ENCODE results near the gene TSPAN7.

The TSPAN7 gene

DNA sequence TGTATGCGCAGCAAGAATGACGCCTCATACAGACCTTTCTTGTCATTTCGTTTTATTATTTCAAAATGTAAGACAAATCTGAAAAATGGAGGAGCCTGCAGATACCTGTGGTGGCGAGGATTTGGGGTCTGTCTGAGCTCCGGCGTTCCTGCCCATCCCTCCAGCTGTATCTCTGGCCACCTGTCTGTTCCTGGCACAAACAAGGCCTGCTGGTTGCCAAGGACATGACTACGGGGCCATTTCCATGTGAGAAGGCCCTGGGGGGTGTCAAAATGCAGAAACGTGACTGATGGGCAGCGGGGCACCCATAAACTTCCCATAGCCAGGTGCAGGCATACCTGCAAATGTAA lies 591 bp upstream of the TSPAN7 start:
- H3K27me3 ChIP-seq (ENCODE audit: control insufficient read depth in 1 of 2, insufficient read depth in 2 of 2, low read length in 2 of 2): peaks cover 0 to 6% of the 10 kb centered on the region in 2 donors
- H3K9ac ChIP-seq (ENCODE audit: low read length): no peak overlapping the region
- H3K36me3 ChIP-seq (ENCODE audit: insufficient read depth, low read length): no peaks in the 10 kb centered on the region
- peak overlapping the region; percentile 27 for H3K27ac ChIP-seq (ENCODE audit: low read depth, low read length)
- H3K4me1 ChIP-seq (ENCODE audit: insufficient read depth, low read length): no peaks in the 10 kb centered on the region
- H3K4me3 ChIP-seq (ENCODE audit: low read depth in 1 of 2, low read length in 2 of 2): peak overlapping the region in 1 of 2 donors; percentile 49
- no peaks in the 10 kb centered on the region for H3K9me3 ChIP-seq (ENCODE audit: low read length)

DNA sequence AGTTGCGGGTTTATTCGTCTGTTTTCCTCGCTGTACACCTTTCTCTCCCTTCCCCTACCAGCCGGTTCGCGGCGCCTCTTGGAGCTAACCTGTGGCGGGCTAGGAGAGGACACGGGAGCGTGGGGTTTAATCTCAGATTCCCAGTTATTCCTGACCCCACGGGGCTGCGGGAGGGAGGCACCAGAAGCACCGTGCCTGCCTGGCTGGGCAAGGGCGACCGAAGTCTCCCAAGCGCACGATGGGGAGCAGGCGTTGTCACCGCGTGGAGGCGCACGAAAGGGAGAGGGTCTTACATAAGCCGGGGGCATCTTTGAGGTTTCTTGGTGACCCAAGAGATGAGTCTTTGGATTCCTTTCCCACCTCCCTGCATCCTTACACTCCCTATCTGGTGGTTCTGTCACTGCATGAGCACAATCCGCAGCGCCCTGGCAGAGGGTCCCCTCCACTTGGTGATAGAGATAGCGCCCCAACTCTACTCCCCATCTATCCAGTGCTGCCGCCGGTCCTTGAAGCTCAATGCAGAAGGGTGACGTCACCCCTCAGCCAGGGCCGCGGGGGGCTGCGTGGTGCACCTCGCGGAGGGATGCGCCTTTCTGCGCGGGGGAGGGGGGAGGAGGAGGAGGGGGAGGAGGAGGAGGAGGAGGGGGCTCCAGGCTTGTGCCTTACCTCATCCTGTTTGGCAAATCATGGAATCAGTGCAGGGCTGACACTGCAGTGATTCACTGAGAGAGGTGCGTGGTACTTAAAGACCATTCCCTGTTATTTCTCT lies 793 bp downstream of the TSPAN7 start:
- Histone ChIP-seq H3K36me3 (ENCODE audit: insufficient read depth, low read length) (no peaks in the 10 kb centered on the region), H3K4me1 (ENCODE audit: insufficient read depth, low read length) (no peaks in the 10 kb centered on the region), H3K9ac (ENCODE audit: low read length) (no peak overlapping the region), H3K9me3 (ENCODE audit: low read length) (no peaks in the 10 kb centered on the region), H3K27me3 (ENCODE audit: control insufficient read depth in 1 of 2, insufficient read depth in 2 of 2, low read length in 2 of 2) (peaks cover 0 to 6% of the 10 kb centered on the region in 2 donors), H3K27ac (ENCODE audit: low read depth, low read length) (peak overlapping the region; percentile 9), H3K4me3 (ENCODE audit: low read depth in 1 of 2, low read length in 2 of 2) (peak overlapping the region; percentile 39 to 48)

DNA sequence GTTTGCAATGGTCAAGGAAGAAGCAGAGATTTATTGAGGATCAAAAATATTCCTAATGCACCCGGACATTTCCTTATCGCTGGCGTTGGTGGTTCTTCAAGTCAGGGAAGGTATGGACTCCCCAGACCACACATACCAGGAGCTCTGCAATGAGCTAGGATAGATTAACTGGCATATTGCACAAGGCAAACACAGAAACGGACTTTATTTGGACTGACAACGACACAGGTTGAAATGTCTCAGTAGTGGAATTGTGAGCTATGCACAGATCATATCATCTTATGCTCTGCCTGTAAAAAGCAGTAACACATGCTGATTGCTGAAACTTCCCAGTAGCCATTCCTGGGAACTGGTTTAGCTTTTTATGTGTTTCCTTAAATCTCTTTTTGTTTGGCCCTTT lies 1.7 kb downstream of the TSPAN7 start:
- Histone ChIP-seq H3K4me3 (ENCODE audit: low read depth in 1 of 2, low read length in 2 of 2) (peak overlapping the region in 1 of 2 donors; percentile 39), H3K9ac (ENCODE audit: low read length) (no peak overlapping the region), H3K36me3 (ENCODE audit: insufficient read depth, low read length) (no peaks in the 10 kb centered on the region), H3K27ac (ENCODE audit: low read depth, low read length) (no peak overlapping the region), H3K9me3 (ENCODE audit: low read length) (no peaks in the 10 kb centered on the region), H3K4me1 (ENCODE audit: insufficient read depth, low read length) (no peaks in the 10 kb centered on the region), H3K27me3 (ENCODE audit: control insufficient read depth in 1 of 2, insufficient read depth in 2 of 2, low read length in 2 of 2) (peaks cover 0 to 6% of the 10 kb centered on the region in 2 donors)

DNA sequence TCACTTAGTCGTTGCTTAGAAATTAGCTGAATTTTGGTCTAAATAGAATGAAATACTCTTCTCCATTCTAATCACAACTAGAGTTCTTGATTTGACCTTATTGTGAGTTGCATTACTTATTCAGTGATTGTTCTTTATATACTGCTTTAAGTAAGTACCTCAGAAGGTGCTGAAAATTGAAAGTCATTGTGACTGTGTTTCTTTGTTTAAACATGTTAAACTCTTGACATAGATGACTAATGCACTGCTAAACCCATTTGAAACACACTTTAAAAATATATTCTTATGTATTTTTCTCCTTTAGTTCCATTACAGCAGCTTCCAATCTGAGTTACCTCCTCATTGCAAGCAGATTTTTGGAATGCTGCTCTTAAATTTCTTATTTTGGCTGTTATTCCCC lies 9.1 kb downstream of the TSPAN7 start:
- Histone ChIP-seq H3K27me3 (ENCODE audit: control insufficient read depth in 1 of 2, insufficient read depth in 2 of 2, low read length in 2 of 2) (no peaks in the 10 kb centered on the region), H3K9me3 (ENCODE audit: low read length) (no peaks in the 10 kb centered on the region), H3K36me3 (ENCODE audit: insufficient read depth, low read length) (no peaks in the 10 kb centered on the region), H3K9ac (ENCODE audit: low read length) (no peak overlapping the region), H3K4me3 (ENCODE audit: low read depth in 1 of 2, low read length in 2 of 2) (no peak overlapping the region), H3K27ac (ENCODE audit: low read depth, low read length) (no peak overlapping the region), H3K4me1 (ENCODE audit: insufficient read depth, low read length) (no peaks in the 10 kb centered on the region)

DNA sequence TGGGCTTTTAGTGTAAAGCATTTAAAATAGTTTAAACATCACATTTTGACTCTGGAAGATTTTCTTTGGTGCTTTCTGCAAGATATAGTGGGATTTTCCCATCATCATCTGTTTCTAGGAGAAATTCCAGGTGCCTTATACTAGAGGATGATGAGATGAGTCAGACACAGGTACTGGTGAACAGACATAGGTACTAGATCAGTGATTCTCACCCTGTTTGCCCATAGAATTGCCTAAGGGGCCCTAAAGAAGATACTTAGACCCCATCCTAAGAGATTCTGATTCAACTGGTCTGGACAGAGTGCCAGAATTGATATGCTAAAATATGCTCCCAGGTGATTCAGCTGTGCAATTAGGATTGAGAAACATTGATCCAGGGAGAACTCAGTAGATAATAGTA lies 9.7 kb downstream of the TSPAN7 start:
- no peaks in the 10 kb centered on the region for H3K9me3 ChIP-seq (ENCODE audit: low read length)
- no peak overlapping the region for H3K27ac ChIP-seq (ENCODE audit: low read depth, low read length)
- H3K27me3 ChIP-seq (ENCODE audit: control insufficient read depth in 1 of 2, insufficient read depth in 2 of 2, low read length in 2 of 2): no peaks in the 10 kb centered on the region
- H3K9ac ChIP-seq (ENCODE audit: low read length): no peak overlapping the region
- no peaks in the 10 kb centered on the region for H3K36me3 ChIP-seq (ENCODE audit: insufficient read depth, low read length)
- no peaks in the 10 kb centered on the region for H3K4me1 ChIP-seq (ENCODE audit: insufficient read depth, low read length)
- no peak overlapping the region for H3K4me3 ChIP-seq (ENCODE audit: low read depth in 1 of 2, low read length in 2 of 2)

DNA sequence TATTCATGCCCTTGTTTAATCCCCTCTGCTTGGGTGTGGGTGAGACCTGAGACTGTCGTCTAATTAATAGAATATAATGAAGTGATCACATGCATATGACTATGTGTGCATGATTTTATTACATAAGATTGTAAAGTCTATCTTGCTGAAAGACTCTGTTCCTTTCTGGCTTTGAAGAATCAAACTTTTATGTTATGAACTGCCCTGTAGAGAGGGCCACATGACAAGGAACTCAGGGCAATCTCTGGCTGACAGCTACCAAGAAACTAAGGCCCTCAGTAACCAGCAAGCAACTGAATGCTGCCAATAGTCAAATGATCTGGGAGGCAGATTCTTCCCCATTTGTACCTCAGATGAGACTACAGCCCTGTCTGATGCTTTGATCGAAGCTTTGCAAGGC lies 13.5 kb downstream of the TSPAN7 start:
- H3K4me1 ChIP-seq (ENCODE audit: insufficient read depth, low read length): no peaks in the 10 kb centered on the region
- no peaks in the 10 kb centered on the region for H3K36me3 ChIP-seq (ENCODE audit: insufficient read depth, low read length)
- no peak overlapping the region for H3K9ac ChIP-seq (ENCODE audit: low read length)
- H3K4me3 ChIP-seq (ENCODE audit: low read depth in 1 of 2, low read length in 2 of 2): no peak overlapping the region
- H3K9me3 ChIP-seq (ENCODE audit: low read length): no peaks in the 10 kb centered on the region
- H3K27ac ChIP-seq (ENCODE audit: low read depth, low read length): no peak overlapping the region
- no peaks in the 10 kb centered on the region for H3K27me3 ChIP-seq (ENCODE audit: control insufficient read depth in 1 of 2, insufficient read depth in 2 of 2, low read length in 2 of 2)

DNA sequence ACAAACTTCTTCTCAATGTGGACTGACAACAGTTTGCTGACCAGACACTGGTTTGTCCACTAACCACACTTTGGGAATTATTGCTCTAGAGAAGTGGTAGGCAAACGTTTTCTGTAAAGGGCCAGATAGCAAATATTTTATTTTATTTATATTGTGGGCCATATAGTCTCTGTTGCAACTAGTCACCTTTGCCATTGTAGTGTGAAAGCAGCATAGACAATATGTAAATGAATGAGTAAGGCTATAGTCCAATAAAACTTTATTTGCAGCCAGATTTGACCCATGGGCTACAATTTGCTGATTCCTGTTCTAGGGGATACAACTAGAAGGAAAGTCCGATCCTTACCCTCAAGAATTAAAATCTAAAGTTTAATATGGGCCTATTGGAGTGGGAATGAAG lies 14.5 kb downstream of the TSPAN7 start:
- H3K9me3 ChIP-seq (ENCODE audit: low read length): no peaks in the 10 kb centered on the region
- H3K36me3 ChIP-seq (ENCODE audit: insufficient read depth, low read length): no peaks in the 10 kb centered on the region
- no peaks in the 10 kb centered on the region for H3K27me3 ChIP-seq (ENCODE audit: control insufficient read depth in 1 of 2, insufficient read depth in 2 of 2, low read length in 2 of 2)
- no peak overlapping the region for H3K9ac ChIP-seq (ENCODE audit: low read length)
- no peaks in the 10 kb centered on the region for H3K4me1 ChIP-seq (ENCODE audit: insufficient read depth, low read length)
- H3K4me3 ChIP-seq (ENCODE audit: low read depth in 1 of 2, low read length in 2 of 2): no peak overlapping the region
- no peak overlapping the region for H3K27ac ChIP-seq (ENCODE audit: low read depth, low read length)

DNA sequence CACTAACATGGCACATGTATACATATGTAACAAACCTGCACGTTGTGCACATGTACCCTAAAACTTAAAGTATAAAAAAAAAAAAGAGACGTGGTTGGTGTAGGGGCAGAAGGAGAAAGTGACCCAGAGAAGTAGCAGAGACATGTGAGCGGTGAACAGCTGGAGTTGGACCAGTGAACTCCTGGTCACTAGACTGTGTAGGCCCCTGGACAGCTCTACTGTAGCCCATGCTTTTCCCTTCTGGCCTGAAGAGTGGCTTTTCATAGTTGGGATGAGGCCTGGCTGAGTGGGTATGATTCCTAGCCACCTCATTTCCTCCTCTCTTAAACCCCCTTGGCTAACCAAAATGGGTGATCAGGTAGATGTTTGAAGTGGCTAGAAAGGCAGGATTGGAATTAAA lies 16.4 kb downstream of the TSPAN7 start:
- Histone ChIP-seq H3K9me3 (ENCODE audit: low read length) (no peaks in the 10 kb centered on the region), H3K27ac (ENCODE audit: low read depth, low read length) (no peak overlapping the region), H3K27me3 (ENCODE audit: control insufficient read depth in 1 of 2, insufficient read depth in 2 of 2, low read length in 2 of 2) (no peaks in the 10 kb centered on the region), H3K36me3 (ENCODE audit: insufficient read depth, low read length) (no peaks in the 10 kb centered on the region), H3K4me3 (ENCODE audit: low read depth in 1 of 2, low read length in 2 of 2) (no peak overlapping the region), H3K4me1 (ENCODE audit: insufficient read depth, low read length) (no peaks in the 10 kb centered on the region), H3K9ac (ENCODE audit: low read length) (no peak overlapping the region)

DNA sequence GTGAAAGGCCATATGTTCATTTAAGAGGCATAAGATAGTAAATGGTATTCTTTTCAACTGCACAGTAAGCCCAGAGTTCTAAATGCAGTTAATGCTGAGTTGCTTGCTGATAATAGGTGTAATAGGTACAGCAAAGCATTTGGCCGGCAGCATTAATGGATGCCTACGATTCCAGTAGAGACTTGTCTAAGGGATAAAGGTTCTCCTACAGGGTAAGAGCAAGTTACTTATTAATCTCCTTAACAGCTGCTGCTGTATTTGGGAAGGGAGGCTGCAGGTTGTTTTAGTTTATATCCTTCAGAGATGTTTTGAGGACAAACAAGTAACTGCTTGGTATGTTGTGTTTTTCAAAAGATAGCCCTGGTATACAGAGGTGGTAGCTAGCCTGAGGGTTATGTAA lies 16.8 kb downstream of the TSPAN7 start:
- H3K27ac ChIP-seq (ENCODE audit: low read depth, low read length): no peak overlapping the region
- H3K36me3 ChIP-seq (ENCODE audit: insufficient read depth, low read length): no peaks in the 10 kb centered on the region
- H3K9ac ChIP-seq (ENCODE audit: low read length): no peak overlapping the region
- H3K9me3 ChIP-seq (ENCODE audit: low read length): no peaks in the 10 kb centered on the region
- no peaks in the 10 kb centered on the region for H3K27me3 ChIP-seq (ENCODE audit: control insufficient read depth in 1 of 2, insufficient read depth in 2 of 2, low read length in 2 of 2)
- H3K4me1 ChIP-seq (ENCODE audit: insufficient read depth, low read length): no peaks in the 10 kb centered on the region
- H3K4me3 ChIP-seq (ENCODE audit: low read depth in 1 of 2, low read length in 2 of 2): no peak overlapping the region

DNA sequence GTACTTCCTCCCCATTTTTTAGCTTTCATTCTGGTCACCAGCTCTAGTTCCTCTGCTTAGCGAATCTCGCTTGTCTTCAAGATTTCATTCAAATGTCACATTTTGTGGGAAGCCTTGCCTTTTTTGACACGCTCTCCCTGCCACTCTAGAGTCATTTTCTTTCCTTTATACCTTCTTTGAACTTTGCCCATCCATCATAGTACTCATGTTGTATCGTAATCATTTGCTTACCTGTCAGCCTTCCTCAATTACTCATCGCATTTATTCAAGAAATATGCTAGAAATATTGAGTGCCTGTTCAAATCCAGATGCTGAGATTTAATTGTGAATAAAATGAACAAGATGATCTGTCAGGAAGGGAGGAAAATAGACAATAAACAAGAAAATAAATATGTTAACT lies 21.8 kb downstream of the TSPAN7 start:
- no peaks in the 10 kb centered on the region for H3K27me3 ChIP-seq (ENCODE audit: control insufficient read depth in 1 of 2, insufficient read depth in 2 of 2, low read length in 2 of 2)

DNA sequence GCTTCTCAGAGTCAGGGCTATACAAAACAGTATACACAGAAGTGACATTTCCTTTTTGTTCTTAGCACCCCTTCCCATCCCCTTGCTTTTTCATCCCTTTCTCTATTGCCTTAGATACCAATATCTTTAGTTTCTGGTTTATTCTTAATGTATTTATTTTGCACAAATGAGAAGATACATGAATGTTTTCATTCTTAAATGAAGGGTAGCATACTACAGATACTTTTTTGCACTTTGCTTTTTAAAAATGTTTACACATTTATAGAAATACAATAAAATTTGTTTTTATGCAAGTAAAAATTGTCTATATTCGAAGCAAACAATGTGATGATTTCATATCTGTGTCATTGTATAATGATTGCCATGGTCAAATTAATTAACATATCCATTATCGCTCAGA lies 33.1 kb downstream of the TSPAN7 start:
- H3K4me3 ChIP-seq (ENCODE audit: low read depth in 1 of 2, low read length in 2 of 2): no peak overlapping the region
- no peaks in the 10 kb centered on the region for H3K36me3 ChIP-seq (ENCODE audit: insufficient read depth, low read length)
- H3K27ac ChIP-seq (ENCODE audit: low read depth, low read length): no peak overlapping the region

More for the DNA sequence above, 21.8 kb downstream of the TSPAN7 start:
- Histone ChIP-seq H3K36me3 (ENCODE audit: insufficient read depth, low read length) (no peaks in the 10 kb centered on the region), H3K9ac (ENCODE audit: low read length) (no peak overlapping the region), H3K27ac (ENCODE audit: low read depth, low read length) (no peak overlapping the region), H3K9me3 (ENCODE audit: low read length) (no peaks in the 10 kb centered on the region), H3K4me3 (ENCODE audit: low read depth in 1 of 2, low read length in 2 of 2) (no peak overlapping the region), H3K4me1 (ENCODE audit: insufficient read depth, low read length) (no peaks in the 10 kb centered on the region)

DNA sequence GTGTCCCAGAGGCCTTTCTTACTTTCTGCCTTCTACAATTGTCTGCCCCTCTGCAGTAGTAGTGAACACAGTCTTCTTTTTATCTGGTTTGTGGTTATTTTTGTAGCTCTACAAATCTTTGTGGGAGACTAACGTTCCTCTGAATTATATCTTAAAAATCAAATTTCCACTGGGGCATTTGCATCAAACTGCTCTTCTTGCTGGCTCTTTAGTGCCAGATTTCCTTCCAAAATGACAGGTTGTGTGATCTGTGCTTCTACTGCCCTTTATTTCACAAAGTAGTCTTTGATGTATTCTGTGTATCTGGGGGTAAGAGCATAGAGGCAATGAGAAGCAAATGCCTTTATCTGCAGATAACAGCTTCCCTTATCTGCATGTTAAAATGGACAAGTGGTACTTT lies 34.5 kb downstream of the TSPAN7 start:
- Histone ChIP-seq H3K9me3 (ENCODE audit: low read length) (no peaks in the 10 kb centered on the region), H3K27me3 (ENCODE audit: control insufficient read depth in 1 of 2, insufficient read depth in 2 of 2, low read length in 2 of 2) (no peaks in the 10 kb centered on the region), H3K4me3 (ENCODE audit: low read depth in 1 of 2, low read length in 2 of 2) (no peak overlapping the region), H3K36me3 (ENCODE audit: insufficient read depth, low read length) (no peaks in the 10 kb centered on the region), H3K27ac (ENCODE audit: low read depth, low read length) (no peak overlapping the region), H3K4me1 (ENCODE audit: insufficient read depth, low read length) (no peaks in the 10 kb centered on the region), H3K9ac (ENCODE audit: low read length) (no peak overlapping the region)

More for the DNA sequence above, 33.1 kb downstream of the TSPAN7 start:
- Histone ChIP-seq H3K9ac (ENCODE audit: low read length) (no peak overlapping the region), H3K4me1 (ENCODE audit: insufficient read depth, low read length) (no peaks in the 10 kb centered on the region), H3K9me3 (ENCODE audit: low read length) (no peaks in the 10 kb centered on the region), H3K27me3 (ENCODE audit: control insufficient read depth in 1 of 2, insufficient read depth in 2 of 2, low read length in 2 of 2) (no peaks in the 10 kb centered on the region)

Measured in muscle layer of colon (tissue), 2 donors.